GM19239 (cell line): ENCODE measurements around the gene HCK.

Source experiments
- DNase-seq: peaks from one replicate; pipeline ENCODE4 v3.0.0; 2011; ENCODE audit warnings: low spot score; ENCODE audit not compliant: insufficient read length
- FAIRE-seq: peaks from 2 replicates; lab custom pipeline; 2011; peaks lifted over from hg19 to GRCh38; lab: Jason Lieb, UNC

Gene HCK

DNA sequence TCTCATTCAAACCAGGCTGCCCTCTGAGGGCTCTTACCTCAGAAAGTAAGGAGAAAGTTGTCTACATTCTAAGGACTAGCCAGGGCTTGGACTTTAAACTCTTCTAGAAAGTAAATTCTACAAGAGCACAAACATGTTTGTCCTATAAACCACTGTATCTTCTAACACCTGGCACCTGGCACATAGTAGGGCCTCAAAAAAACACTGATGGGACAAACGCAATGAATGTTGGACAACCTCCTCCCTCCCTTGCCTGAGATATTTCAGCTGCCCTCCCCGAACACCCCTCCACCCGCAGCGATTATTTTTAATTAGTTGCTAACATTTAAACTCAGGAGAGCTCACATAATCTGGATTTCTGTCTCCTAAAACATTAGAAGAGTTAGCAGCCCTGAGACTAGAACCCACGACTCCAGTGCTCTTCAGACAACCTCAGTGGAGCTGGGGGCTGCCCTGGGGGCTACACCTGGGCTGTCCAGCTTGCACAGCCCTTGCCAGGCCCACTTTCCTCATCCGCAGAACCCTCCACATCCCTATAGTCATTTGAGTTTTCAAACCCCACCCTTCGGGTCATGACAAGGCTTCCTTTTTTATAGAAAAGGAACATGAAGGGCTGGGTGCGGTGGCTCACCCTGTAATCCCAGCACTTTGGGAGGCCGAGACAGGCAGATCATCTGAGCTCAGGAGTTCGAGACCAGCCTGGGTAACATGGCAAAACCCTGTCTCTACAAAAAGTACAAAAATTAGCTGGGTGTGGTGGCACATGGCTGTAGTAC lies 4.9 kb downstream of the HCK start:
- DNase-seq = no peak
- FAIRE-seq = no peak

DNA sequence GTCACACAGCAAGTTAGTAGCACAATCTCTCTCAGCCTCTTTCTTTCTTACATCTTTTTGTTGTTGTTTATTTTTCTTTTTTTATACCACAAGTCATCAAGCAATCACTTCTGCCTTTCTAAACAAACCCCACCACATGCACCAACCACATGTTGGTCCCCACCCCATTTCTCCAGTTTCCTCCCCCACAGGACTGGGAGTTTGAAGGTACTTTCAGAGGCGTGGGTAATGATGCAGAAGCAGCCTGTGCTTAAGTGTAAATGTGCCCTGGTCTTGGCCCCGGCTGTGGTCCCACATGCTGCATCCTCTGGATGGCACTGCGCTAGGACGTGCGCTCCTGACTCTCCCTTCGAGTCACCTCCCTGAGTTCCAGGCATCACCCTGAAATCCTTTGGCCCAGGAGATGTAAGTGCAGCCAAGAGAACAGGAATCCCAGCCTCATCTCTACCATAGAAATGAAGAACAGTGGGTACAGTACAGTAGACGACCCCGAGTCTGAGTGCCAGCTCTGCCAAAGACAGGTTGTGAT lies 5.7 kb downstream of the HCK start:
- DNase-seq (no peak), FAIRE-seq (no peak)

GRCh38 chr20:32059189-32059588 lies 7.1 kb downstream of the HCK start:
- DNase-seq (no peak), FAIRE-seq (no peak)

- FAIRE-seq = no peak
- DNase-seq = no peak
These were observed 10.7 kb downstream of the HCK start for GRCh38 chr20:32062776-32063170.

DNA sequence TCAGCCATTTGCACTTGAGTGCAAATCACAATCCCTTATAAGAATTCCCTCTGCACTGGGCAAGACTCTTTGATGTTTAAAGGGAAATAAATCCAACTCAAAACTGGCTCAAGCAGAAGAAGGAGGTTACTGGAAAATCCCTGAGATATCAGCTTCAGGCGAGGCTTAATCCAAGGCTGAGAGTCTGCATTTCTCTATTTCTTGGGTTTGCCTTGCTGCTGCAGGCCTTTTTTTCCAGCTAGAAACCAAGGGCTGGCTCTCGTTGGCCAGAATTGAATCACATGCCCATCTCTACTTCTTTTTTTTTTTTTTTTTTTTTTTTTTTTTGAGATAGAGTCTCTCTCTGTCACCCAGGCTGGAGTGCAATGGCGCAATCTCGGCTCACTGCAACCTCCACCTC lies 11.7 kb downstream of the HCK start:
- FAIRE-seq (no peak), DNase-seq (no peak)

GRCh38 chr20:32064667-32065066 lies 12.6 kb downstream of the HCK start:
- no peak for DNase-seq
- no peak for FAIRE-seq

DNA sequence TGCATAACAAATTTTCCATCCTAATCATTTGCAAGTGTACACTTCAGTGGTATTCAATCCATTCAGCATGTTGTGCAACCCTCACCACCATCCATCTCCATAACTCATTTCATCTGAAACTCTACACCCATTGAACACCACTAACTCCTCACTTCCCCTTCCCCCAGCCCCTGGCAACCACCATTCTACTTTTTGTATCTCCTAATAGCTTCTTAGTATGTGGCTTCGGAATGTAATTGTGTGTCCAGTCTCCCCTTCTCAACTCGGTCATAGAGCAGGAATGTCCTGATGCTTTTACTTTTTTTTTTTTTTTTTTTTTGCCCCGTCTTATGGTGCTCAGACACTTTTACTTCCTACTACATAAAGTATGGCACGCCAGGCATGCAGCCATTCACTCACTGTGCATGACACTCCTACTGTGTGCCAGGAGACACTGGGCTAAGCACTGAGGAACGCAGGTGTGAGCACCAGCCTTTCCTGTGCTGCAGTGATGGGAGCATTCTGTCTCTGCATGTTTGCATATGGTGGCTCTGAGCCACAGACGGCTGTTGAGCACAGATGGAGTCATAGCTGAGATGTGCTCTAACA lies 15.3 kb downstream of the HCK start:
- FAIRE-seq = no peak
- DNase-seq = no peak

DNA sequence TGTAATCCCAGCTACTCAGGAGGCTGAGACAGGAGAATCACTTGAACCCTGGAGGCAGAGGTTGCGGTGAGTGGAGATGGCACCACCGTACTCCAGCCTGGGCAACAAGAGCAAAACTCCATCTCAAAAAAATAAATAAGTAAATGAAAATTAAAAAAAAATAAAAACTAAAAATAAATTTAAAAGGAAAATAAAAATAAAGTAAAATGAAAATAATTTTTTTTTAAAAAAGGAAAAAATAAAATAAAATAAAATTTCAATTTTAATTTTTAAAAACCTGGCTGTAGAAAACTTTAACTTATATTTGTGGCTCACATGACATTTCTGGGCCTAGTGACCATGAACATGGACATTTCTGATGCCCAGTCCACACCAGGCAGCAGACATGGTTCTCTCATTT lies 16.1 kb downstream of the HCK start:
- DNase-seq (no peak), FAIRE-seq (no peak)

DNA sequence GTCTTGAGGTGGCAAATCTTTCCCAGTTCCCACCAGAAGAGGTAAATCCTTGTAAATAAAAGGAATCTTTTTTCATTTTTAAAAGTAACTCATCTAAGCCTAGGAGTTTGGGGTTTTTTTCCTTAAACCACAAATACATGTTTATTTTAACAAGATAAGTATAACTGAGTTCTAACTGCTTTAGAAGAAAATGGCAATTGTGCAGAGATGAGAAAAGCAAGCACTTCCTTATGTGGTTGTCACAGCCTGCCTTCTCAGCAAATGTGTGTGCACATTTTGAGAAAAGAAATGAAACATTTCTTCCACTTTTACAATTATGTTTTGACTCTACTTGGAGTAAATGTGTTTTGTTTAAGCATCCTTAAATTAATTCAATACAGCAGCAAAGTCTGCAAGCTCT lies 17.7 kb downstream of the HCK start:
- DNase-seq (no peak), FAIRE-seq (no peak)

GRCh38 chr20:32070282-32070681 lies 18.2 kb downstream of the HCK start:
- DNase-seq = no peak
- FAIRE-seq = no peak

DNA sequence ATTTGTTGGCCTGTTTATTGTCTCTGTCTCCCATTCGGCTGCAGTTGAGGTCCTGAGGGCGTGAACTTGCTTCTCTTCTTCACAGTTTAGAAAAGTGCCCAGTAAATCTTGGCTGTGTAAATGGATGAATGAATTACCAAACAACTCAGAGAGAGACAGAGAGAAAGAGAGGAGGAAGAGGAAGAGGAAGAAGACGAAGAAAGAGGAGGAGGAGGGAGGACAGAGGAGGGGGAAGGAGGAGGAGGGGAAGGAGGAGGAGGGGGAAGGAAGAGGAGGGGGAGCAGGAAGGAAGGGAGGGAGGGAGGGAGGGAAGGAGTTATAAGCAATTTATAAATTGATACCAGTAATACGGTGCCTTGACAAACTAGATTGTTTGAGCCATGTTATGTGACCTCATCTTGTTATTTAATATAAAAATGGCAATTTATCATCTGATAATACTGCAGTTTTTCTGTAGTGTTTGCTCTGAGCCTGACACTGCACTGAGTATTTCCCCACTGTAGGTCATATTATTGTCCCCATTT lies 18.7 kb downstream of the HCK start:
- no peak for DNase-seq
- no peak for FAIRE-seq

DNA sequence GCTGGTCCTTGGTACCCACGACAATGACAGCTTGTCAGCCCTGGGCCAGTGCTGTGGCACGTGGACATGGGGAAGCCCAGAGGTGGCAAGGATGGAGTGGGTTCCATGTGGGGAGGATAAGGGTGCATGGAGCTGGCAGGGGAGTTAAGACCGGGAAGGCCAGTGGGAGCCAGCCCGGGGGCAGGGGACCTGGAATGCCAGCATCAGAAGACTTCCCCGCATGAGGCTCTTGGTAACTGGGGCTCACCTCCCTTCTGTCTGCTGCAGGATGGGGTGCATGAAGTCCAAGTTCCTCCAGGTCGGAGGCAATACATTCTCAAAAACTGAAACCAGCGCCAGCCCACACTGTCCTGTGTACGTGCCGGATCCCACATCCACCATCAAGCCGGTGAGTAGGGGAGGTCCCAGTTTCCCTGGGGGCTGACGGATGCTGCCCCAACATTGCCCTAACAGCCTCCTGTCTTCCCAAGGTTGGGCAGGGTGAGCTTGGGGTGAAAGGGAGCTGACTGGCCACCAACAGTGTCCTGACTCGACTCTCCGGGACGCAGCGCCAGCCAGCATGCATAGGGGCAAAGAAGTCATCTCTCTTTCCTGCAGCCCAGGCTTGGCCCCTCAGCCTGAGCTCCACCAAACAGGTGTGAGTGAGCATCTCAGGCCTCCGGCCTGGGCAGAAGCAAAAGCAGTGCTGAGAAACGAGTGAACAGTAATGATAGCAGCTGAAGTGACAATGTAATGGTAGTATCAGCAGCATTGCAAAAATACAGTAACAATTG lies 19.5 kb downstream of the HCK start:
- DNase-seq (no peak), FAIRE-seq (no peak)

- DNase-seq = no peak
- no peak for FAIRE-seq
These were observed 20.2 kb downstream of the HCK start for GRCh38 chr20:32072168-32072750.

DNA sequence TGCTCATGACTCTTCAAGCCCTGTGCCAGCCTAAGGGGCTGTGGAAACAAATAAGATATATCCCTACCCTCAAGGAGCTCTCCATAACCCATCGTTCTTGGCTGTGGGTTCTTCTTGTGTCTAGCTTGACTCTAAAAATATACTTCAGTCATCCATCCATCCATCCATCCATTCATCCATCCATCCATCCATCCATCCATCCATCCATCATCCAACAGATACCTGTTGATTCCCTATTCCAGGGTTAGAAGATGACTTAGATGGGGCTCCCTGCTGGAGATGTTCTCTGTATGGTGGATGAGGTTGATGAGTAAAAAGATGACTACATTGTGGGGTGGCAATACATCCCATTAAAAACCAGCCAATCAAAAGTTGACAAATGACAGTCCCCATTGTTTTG lies 23.5 kb downstream of the HCK start:
- no peak for FAIRE-seq

DNA sequence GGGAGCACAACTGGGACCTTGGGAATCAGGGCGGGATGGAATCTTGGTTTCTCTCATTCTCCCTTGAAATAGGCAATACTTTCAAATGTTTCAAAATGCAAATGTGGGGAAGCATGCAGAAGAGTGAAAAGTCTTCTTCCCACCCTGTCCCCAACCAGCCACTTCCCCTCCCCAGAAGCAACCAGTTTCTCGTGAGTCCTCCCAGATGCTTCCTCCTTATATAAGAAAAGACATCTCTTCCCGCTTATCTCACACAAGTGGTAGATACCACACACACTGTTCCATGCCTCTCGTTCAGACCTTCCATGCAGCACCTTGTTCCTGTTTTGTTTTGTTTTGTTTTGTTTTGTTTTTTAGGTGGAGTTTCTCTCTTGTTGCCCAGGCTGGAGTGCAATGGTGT lies 25.1 kb downstream of the HCK start:
- no peak for FAIRE-seq
- DNase-seq = no peak

More for the DNA sequence above, 23.5 kb downstream of the HCK start:
- no peak for DNase-seq

- FAIRE-seq = no peak
- DNase-seq = no peak
These were observed 26.3 kb downstream of the HCK start for GRCh38 chr20:32078322-32078721.

GRCh38 chr20:32078791-32079190 lies 26.7 kb downstream of the HCK start:
- DNase-seq = no peak
- no peak for FAIRE-seq

- FAIRE-seq (no peak), DNase-seq (no peak)
These were observed 27.6 kb downstream of the HCK start for GRCh38 chr20:32079655-32080109.

- FAIRE-seq = no peak
These were observed 28.7 kb downstream of the HCK start for GRCh38 chr20:32080783-32081182.

DNA sequence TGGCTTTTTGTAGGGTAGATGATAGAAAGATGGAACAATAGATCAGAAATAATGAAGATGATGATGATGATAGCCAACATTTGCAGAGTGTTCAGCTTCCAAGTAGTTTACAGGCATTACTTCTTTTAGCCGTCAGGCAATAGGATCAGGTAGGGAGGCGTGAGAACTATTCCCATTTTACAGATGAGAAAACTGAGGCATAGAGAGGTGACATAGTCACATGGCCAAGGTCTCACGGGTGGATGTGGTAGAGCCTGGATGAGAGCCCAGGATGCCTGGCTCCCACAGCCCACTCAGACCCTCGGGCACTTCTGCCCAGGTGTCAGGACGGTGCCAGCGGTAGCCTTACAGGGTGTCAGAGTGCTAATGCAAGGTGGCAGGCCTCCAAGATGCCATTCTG lies 31.4 kb downstream of the HCK start:
- DNase-seq (no peak), FAIRE-seq (no peak)

More at GRCh38 chr20:32080783-32081182, 28.7 kb downstream of the HCK start:
- no peak for DNase-seq
